ENCODE results near the gene TMEM219. TPM values are rescaled to one million over a fixed set of nuclear protein-coding genes. Genes with fewer than 3 reads are reported as not detected.
"Not testable (repeated sequence)": the region's sequence is repeated elsewhere in the genome, so short reads cannot be mapped to it uniquely, and the experiment has no call there.

TMEM219 gene
- total RNA-seq, 4 donors from 2014 or later, result 89.1 to 131 (median 100) TPM

DNA sequence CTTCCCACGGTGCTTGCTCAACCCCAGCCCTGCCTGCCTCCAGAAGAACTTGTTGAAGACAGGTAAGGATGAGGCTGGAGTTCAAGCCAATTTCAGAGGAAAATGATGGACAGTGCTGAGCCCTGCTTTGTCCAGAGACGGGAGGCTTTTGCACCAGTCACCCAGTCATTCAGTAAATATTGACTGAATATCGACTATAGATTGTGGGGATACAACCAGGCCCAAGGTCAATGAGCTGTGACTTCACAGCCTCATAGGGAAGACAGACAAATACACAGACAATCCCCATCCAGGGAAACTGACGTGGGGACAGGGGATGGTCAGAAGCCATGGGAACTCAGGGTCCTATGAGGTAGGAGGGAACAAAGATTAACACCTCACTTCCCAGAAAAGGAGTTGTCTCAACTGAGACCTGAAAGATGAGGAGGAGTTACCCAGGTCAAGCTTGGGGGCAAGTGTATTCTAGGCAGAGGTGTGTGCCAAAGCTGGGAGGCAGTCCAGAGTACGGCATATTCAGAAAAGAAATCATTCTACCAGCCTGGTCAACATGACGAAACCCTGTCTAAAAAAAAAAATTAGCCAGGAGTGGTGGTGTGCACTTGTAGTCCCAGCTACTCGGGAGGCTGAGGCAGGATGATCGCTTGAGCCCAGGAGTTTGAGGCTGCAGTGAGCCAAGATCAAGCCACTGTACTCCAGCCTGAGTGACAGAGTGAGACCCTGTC lies 54.8 kb downstream of the TMEM219 start:
- Histone ChIP-seq H3K27ac (no peak overlapping the region), H3K27me3 (peaks cover 12% of the 10 kb centered on the region), H3K4me1 (peaks cover 0 to 14% (median 4%) of the 10 kb centered on the region in 3 donors), H3K9me3 (no peaks in the 10 kb centered on the region), H3K36me3 (no peaks in the 10 kb centered on the region), H3K4me3 (no peak overlapping the region)
- 63 to 80% methylated on average over 5 to 7 of the region's 8 CpGs for WGBS, 2 donors (ENCODE audit: low coverage in 1 of 2)
- no peak for ATAC-seq
- TF ChIP-seq, protein P1, sequence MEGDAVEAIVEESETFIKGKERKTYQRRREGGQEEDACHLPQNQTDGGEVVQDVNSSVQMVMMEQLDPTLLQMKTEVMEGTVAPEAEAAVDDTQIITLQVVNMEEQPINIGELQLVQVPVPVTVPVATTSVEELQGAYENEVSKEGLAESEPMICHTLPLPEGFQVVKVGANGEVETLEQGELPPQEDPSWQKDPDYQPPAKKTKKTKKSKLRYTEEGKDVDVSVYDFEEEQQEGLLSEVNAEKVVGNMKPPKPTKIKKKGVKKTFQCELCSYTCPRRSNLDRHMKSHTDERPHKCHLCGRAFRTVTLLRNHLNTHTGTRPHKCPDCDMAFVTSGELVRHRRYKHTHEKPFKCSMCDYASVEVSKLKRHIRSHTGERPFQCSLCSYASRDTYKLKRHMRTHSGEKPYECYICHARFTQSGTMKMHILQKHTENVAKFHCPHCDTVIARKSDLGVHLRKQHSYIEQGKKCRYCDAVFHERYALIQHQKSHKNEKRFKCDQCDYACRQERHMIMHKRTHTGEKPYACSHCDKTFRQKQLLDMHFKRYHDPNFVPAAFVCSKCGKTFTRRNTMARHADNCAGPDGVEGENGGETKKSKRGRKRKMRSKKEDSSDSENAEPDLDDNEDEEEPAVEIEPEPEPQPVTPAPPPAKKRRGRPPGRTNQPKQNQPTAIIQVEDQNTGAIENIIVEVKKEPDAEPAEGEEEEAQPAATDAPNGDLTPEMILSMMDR (IDR thresholded peaks at IDR 0.05), result no peak

- TF ChIP-seq, protein P1 (IDR thresholded peaks at IDR 0.05), result no peak
- no peak for TF ChIP-seq EP300 (IDR thresholded peaks at IDR 0.05)
- no peak for TF ChIP-seq POLR2AphosphoS5 (IDR thresholded peaks at IDR 0.05)
- no peak for TF ChIP-seq POLR2A (IDR thresholded peaks at IDR 0.05)
- Histone ChIP-seq H3K27ac (no peak overlapping the region), H3K9me3 (no peaks in the 10 kb centered on the region), H3K4me3 (no peak overlapping the region), H3K27me3 (peaks cover 6% of the 10 kb centered on the region), H3K36me3 (no peaks in the 10 kb centered on the region), H3K4me1 (peaks cover 0 to 14% (median 4%) of the 10 kb centered on the region in 3 donors)
- no peak for ATAC-seq
- WGBS, 2 donors (ENCODE audit: low coverage in 1 of 2), result 91 to 100% methylated on average over 2 of the region's 2 CpGs
Observed at GRCh38 chr16:30017277-30017656, 55.4 kb downstream of the TMEM219 start.

GRCh38 chr16:30017937-30018336 lies 56.1 kb downstream of the TMEM219 start:
- not testable (repeated sequence) for H3K36me3 ChIP-seq, H3K9me3 ChIP-seq, H3K27ac ChIP-seq, H3K4me3 ChIP-seq, ATAC-seq, H3K27me3 ChIP-seq
- WGBS, 2 donors (ENCODE audit: low coverage in 1 of 2), result 70 to 88% methylated on average over 2 to 3 of the region's 4 CpGs
- peaks cover 0 to 14% (median 4%) of the 10 kb centered on the region in 3 donors for H3K4me1 ChIP-seq

DNA sequence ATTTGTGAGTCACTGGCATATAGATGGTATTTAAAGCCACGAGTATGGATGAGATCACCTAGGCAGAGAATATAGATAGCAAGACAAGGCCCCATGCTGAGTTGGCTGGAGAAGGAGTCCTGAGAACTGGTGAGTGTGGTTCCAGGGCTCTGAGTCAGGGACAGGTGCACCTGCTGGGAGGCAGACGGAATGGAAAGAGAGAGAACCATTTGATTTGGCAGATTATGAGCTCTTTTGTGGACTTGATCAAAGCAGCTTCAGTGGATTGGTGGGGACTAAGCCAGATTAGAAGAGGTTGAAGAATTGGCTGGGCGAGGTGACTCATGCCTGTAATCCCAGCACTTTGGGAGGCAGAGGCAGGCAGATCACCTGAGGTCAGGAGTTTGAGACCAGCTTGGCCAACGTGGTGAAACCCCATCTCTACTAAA lies 56.9 kb downstream of the TMEM219 start:
- Histone ChIP-seq H3K9me3 (no peaks in the 10 kb centered on the region), H3K27ac (no peak overlapping the region), H3K36me3 (no peaks in the 10 kb centered on the region), H3K4me3 (no peak overlapping the region), H3K4me1 (peaks cover 0 to 14% (median 4%) of the 10 kb centered on the region in 3 donors), H3K27me3 (no peaks in the 10 kb centered on the region)
- 66 to 89% methylated on average over 3 to 4 of the region's 4 CpGs for WGBS, 2 donors (ENCODE audit: low coverage in 1 of 2)
- ATAC-seq, result no peak
- no peak for TF ChIP-seq POLR2A (IDR thresholded peaks at IDR 0.05)
- TF ChIP-seq EP300 (IDR thresholded peaks at IDR 0.05), result no peak
- TF ChIP-seq, protein P1 (IDR thresholded peaks at IDR 0.05), result no peak
- no peak for TF ChIP-seq POLR2AphosphoS5 (IDR thresholded peaks at IDR 0.05)

Other genes with a start within 250 kb of the TMEM219 start
- 1 to 10 TPM in 2 of 4 donors, under 1 TPM in 2; 0.32 to 2.7 (median 1.3) TPM for gene C16orf54, start 216.1 kb upstream of the TMEM219 start, total RNA-seq
- not detected for gene ZG16, start 183.8 kb upstream of the TMEM219 start, total RNA-seq
- 10 to 100 TPM in 3 of 4 donors, 1 to 10 TPM in 1; 9.4 to 17.3 (median 12.8) TPM for gene KIF22, start 171.3 kb upstream of the TMEM219 start, total RNA-seq
- gene MAZ, start 155.6 kb upstream of the TMEM219 start, total RNA-seq, result 100 to 1,000 TPM in 3 of 4 donors, 10 to 100 TPM in 1; 86.3 to 212 (median 116) TPM
- gene PRRT2, start 149.9 kb upstream of the TMEM219 start, total RNA-seq, result 10 to 100 TPM in 1 of 4 donors, 1 to 10 TPM in 3; 4.2 to 13.5 (median 6.0) TPM
- 10 to 100 TPM; 19.3 to 29.6 (median 20.2) TPM for gene PAGR1, start 145.9 kb upstream of the TMEM219 start, total RNA-seq
- gene MVP, start 141.6 kb upstream of the TMEM219 start, total RNA-seq, result 100 to 1,000 TPM in 3 of 4 donors, 10 to 100 TPM in 1; 82.2 to 162 (median 129) TPM
- gene CDIPT, start 98.9 kb upstream of the TMEM219 start, total RNA-seq, result 100 to 1,000 TPM; 119 to 167 (median 130) TPM
- 1 to 10 TPM in 3 of 4 donors, not detected in 1; 1.1 to 1.6 (median 1.1) TPM for gene SEZ6L2, start 62.5 kb upstream of the TMEM219 start, total RNA-seq
- under 1 TPM in 1 of 4 donors, not detected in 3; 0.42 TPM for gene ASPHD1, start 61.6 kb upstream of the TMEM219 start, total RNA-seq
- gene KCTD13, start 35.9 kb upstream of the TMEM219 start, total RNA-seq, result 10 to 100 TPM; 12.0 to 30.7 (median 20.1) TPM
- gene TAOK2, start 11.8 kb downstream of the TMEM219 start, total RNA-seq, result 10 to 100 TPM; 38.4 to 62.1 (median 46.5) TPM
- gene HIRIP3, start 33.5 kb downstream of the TMEM219 start, total RNA-seq, result 10 to 100 TPM; 25.6 to 31.4 (median 28.2) TPM
- gene INO80E, start 34.2 kb downstream of the TMEM219 start, total RNA-seq, result 10 to 100 TPM; 40.9 to 82.2 (median 74.4) TPM
- gene DOC2A, start 48.9 kb downstream of the TMEM219 start, total RNA-seq, result under 1 TPM in 3 of 4 donors, not detected in 1; 0.77 to 0.81 (median 0.78) TPM
- not detected for gene C16orf92, start 61.1 kb downstream of the TMEM219 start, total RNA-seq
- gene TLCD3B, start 69.2 kb downstream of the TMEM219 start, total RNA-seq, result not detected
- gene ALDOA, start 103.7 kb downstream of the TMEM219 start, total RNA-seq, result 1,000 to 10,000 TPM; 1,018 to 1,914 (median 1,258) TPM
- gene PPP4C, start 113.9 kb downstream of the TMEM219 start, total RNA-seq, result 10 to 100 TPM; 41.2 to 58.5 (median 48.6) TPM
- gene TBX6, start 129.8 kb downstream of the TMEM219 start, total RNA-seq, result under 1 TPM; 0.40 to 0.84 (median 0.45) TPM
- 100 to 1,000 TPM in 1 of 4 donors, 10 to 100 TPM in 3; 76.9 to 105 (median 80.2) TPM for gene YPEL3, start 134.1 kb downstream of the TMEM219 start, total RNA-seq
- 1 to 10 TPM; 1.1 to 3.1 (median 1.9) TPM for gene GDPD3, start 151.5 kb downstream of the TMEM219 start, total RNA-seq
- gene MAPK3, start 161.1 kb downstream of the TMEM219 start, total RNA-seq, result 10 to 100 TPM; 39.2 to 61.4 (median 48.4) TPM
- 10 to 100 TPM in 3 of 4 donors, 1 to 10 TPM in 1; 8.6 to 32.0 (median 13.1) TPM for gene CORO1A, start 221.5 kb downstream of the TMEM219 start, total RNA-seq
- gene BOLA2B, start 231.6 kb downstream of the TMEM219 start, total RNA-seq, result 10 to 100 TPM; 72.7 to 98.8 (median 88.4) TPM
- 10 to 100 TPM in 2 of 4 donors, 1 to 10 TPM in 2; 7.8 to 21.2 (median 13.5) TPM for gene SLX1A, start 231.8 kb downstream of the TMEM219 start, total RNA-seq
- 10 to 100 TPM in 1 of 4 donors, 1 to 10 TPM in 2, not detected in 1; 5.1 to 10.4 (median 8.8) TPM for gene SULT1A3, start 237.2 kb downstream of the TMEM219 start, total RNA-seq